Measurements from ENCODE around the gene ERG.
A peak's percentile ranks its signal among the peaks of the same experiment; 100 is the strongest.

The ERG gene

DNA sequence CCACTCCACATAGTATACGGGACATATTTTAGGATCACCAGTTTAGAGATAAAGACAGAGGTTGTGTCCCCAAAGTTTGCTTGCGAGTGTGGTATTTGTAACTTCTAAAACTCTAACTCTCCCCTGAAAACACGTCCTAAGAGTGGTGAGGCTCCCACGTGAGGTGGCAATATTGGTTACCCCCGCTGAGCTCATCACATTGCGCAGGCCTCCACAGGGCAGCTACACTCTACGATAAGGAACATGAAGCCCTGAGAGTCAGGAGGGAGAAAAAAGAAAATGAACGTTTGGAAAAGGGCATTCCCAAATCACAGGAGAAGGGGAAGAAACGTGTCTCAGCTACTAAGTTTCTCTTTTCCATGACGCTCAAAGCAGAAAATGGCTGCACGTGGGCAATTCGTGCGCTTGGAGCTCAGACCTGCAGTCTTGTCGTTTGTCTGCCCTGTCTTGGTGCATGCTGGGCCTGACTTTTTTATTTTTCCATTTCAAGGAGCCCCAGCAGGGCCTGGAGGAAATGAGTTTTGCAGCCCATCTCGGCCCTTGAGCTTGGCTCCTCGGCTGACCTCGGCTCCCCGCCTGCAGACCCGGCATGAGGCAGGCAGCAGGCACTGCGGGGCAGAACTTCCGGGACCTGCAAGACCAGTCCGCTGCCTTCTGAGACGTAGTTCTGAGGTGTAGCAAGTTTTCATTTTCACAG is 25.7 kb downstream of the ERG start:
- DNase-seq (ENCODE audit: low spot score), result no peak

DNA sequence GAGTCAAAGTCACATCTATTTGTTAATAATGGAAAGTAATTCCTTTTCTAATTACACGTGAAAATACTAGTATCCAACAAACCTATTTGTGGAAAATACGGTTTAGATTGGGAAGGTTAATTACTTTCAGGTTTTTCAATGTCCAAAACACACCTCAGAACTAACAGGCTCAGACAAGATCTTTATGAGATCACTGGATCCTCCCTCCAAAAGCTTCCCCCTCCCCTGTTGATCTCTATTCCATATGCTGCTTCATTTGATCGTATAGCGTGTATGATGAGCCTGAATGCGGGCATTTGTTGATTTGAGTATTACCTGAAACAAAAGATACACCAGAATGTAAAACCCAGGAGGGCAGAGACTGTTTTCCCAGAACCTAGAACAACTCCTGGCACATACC is 26.5 kb downstream of the ERG start:
- no peak for DNase-seq (ENCODE audit: low spot score)

DNA sequence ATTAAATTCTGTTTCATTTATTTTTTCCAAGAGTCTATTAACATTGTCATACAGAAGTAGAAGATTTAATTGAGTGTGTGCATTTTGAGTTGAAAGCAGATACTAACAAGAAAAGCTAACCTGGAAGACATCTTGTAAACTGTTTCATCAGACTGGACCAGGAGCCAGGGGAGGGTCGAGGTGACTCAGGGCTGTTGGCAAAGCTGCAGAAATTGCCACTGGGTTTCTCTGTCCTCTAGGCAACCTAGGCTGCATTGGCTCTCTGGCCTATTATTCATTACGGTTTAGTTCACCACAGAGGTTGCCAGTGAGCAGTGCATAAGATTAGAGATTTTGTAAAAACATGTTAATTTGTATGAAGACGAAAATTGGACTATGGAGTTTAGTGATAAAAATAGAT is 27.5 kb downstream of the ERG start:
- DNase-seq (ENCODE audit: low spot score), result peak; percentile 33

DNA sequence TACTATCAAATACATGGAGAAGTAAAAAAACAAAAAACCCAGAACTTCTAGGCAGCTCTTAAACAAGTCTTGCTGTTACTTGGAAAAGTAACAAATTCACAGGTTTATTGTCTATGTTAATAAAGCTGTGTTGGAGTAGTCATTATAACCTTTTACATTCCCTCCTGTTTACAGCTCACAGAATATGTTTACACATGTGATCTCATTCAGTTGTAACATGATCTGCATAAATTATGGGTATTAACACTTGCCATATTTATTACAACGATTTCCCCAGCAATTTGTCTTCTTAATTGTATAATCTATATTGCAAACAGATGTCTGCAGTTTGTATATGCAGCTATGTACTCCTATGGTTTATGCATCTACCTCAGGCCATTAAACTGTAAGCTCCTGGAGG is 28.6 kb downstream of the ERG start:
- DNase-seq (ENCODE audit: low spot score), result no peak

DNA sequence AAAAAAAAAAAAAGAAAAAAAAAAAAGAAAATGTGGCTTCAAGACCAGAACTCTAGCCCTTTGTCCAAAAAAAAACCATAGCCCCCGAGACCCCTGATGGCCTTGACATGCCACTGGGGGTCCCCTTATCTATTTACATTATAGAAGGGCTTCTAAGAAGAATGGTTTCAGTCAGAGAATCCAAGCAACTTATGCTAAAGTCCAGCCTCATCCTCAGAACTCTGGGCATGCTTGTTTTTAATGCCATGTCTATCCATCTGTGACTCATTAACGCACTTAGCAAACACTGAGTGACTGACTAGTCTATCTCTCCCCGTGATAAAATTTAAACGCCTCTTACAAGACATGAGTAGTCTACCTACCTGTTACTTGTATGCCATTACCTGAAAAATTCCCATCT is 29.3 kb downstream of the ERG start:
- DNase-seq (ENCODE audit: low spot score), result peak; percentile 13

DNA sequence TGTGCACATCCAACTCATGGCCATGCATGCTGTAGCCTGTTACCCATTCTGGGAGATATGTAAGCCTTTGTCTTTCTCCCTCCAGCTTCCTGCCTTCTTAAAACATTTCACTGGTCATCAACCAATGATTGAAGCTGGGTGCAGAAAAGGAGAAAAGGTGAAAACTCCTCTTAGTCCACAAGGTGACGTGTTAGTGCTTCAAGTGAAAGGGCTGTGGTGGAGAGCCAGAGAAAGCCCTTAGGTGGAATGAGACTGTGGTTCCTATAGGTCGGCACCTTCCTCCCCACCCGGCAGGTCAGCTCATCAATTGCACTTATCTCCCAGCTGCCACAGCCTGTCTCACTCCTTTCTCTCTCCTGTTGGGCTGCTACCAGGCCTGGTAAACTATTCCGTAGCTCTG is 30.4 kb downstream of the ERG start:
- no peak for DNase-seq (ENCODE audit: low spot score)

DNA sequence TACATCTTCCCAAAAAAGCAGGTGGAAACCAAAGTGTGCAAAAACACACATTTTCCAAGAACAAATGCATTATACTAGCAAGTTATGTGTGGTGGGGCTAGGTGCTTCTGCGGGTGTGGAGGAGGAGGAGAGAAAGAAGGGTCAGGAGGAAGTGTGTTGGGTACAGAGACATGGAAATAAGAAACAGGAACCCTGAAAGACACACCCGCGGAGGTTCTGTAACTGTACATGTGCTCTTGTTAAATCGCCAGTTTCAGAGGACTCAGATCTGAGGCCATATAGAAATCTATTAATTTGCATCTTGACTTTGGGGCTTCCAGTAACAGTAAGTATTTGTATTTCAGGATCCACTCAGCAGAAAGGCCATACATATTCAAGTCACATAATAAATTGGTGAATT is 30.9 kb downstream of the ERG start:
- no peak for DNase-seq (ENCODE audit: low spot score)

DNA sequence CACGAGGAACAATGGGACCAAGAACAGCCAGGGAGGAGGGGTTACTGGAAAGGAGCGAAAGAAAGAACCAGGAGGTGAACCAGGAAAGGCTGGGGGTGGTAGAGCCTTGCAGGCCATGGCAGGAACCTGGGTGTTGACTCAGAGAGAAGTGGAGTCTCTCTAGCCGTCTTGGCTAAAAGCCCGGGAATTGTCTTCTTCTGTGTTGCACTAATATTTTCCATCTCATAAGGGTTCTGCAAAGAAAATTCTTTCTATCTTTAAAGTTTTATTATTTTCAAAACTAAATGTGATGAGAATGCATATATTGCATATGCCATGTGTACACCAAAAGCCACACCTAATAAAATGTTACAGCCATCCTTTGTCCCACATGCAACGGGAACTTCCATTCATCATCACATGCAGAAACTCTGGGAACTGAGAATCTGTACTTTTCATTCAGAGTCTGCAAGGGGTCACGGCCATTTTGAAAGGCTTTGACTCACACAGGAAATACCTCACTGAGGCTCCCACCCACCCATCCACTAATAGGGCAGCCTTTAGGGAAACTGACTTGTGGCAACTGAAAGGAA is 38.0 kb downstream of the ERG start:
- DNase-seq (ENCODE audit: low spot score), result no peak

DNA sequence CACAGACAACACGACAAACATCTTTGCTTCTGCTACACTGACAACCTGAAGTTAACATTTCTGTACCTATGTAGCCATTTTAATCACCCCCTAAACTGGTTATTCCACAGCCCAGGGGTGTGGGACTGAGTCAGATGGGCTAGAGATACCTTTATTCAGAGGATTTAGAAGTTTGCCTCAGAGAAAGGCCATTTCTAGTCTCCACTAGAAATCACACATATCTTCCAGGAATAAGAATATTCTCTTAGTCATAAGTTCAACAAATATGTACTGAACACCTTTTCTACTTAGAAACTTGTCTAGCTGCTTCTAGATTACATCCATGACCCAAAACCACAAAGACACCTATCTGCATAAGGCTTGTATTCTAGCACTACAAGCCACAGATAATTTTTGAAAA is 38.8 kb downstream of the ERG start:
- no peak for DNase-seq (ENCODE audit: low spot score)

DNA sequence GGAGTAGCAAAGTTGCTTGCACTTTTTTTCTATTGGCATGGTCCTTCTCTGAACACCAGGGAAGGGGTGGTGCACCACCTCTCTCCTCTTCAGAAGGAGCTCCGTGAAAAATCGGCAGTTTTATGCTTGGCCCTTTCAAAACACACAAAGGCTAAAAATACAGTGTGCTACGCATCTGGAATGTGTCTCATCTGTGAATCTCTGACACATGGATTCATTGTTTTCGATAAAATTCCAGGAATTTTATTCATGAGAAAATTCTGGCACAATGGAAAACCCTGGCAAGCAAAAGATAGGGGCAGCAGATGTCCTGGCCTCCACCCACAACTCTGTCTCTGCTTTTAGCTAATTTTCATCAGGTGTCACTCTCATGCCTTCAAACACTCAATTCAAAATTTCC is 42.9 kb downstream of the ERG start:
- DNase-seq (ENCODE audit: low spot score), result no peak

DNA sequence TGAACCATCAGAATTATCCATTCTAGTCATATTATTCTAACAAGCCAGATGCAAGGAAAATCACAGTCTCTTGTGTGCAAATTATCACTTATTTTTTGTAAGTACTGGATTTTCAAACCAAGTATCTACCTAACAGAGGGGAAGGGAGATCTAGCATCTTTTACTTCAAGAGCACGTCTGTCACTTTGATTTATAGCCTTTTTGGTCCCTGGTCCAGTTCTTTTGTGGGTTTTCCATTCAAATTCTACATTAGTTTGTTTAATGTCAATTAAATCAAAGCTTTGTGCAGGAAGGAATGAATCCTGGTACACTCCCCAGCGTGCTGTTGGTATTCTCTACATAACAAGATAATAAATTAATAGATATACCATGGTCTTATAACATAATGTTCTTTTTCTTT is 43.6 kb downstream of the ERG start:
- no peak for DNase-seq (ENCODE audit: low spot score)

DNA sequence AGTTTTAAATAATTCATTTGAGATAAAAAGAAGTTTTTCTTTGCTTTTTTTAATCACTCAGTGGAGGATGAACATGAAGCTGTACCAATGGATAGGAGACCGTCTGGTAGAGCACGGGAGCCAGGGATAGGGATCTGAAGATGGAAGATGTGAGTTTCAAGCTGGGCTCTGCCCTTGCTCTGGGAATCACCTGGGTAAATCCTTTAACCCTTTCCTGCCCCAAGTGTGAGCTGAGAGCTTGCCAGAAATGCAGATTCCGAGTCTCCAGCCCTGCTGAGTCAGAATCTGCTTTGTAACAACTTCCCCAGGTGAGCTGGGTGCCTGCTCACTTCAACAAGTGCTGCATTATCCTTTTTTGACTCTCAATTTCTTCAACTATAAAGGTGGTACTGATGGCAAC is 44.1 kb downstream of the ERG start:
- no peak for DNase-seq (ENCODE audit: low spot score)

DNA sequence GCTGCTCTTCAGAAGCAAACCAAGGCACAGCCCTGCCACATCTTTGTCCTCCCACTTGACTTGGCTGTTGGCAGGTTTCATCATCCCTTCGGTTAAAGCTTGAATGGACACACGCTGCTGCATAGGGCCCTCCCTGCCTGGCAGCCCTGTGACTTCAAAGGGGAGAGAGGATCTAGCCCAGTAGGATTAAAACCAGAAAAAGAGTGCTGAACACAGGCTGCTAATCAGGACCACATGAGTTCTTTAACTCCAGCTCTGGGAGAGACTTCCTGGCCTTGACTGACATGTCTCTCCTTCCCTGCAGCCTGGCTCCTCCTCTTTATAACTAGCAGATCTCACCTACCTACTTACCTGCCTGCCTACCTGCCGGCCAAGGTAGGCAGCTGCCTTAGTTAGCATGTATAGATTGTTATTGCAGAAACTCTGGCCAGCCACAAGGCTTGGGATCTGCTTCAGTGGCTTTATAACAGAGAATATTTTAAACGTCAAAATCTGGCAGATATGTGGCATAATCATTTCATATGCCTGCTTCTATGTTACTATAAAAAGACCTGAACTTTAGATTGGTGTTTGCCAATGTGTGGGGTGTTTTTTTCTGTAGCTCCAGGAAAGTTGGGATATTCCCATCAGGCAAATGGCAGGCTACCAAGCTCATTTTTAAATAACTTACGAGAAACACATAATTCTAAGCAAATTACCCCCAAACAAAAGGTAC is 49.4 kb downstream of the ERG start:
- DNase-seq (ENCODE audit: low spot score), result no peak

DNA sequence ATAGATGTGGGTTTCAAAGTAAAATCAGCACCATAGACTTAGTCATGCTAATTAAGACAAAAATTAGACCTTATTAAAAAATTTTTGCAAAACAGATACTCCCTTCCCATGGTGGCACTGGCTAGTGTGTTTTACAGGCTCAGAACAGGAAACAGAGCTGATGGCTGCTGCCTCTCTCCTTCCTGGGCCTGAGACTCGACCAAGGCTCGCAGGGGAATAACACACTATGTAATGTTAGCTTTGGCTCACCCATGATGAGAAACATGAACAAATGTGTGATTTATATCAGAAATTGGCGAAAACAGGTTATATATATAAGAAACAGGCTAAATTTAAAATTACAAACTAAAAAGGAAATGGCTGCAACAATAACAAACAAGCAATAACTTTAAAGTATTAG is 50.7 kb downstream of the ERG start:
- no peak for DNase-seq (ENCODE audit: low spot score)

DNA sequence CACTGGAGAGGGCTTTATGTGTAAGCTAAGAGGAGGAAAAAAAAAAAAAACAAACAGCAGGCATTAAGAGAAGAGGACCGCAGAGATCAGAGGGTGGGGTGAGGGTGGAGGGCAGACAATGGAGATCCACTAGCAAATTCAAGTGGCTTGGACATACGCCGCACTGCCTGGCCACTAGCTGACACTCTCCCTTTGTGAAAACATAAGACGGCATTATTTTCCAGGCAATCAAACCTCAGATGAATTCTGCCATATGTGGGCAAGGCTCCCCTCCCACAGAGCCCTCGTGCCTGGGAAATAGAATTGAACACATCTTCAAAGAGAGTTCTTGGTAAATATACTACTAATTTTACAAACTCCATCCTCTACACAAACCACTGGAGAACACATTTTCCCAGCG is 53.6 kb downstream of the ERG start:
- no peak for DNase-seq (ENCODE audit: low spot score)

DNA sequence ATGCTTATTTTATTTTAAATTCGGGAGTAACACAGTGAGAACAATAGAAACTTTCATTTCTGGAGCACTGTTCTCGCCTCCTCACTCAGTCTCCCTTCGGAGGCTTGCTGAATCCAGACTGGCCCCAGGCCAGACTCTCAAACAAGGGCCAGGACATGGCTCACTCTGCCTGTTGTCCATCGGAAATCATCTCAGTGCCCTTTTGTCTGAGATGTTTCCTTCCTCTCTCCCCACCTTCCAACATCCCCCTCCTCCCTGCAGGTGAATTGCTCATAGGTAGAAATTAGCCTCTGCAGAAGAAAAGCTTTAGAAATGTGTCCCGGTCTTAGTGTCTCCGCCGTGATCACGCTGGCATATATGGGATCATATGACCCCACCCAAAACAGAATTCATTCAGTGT is 55.2 kb downstream of the ERG start:
- DNase-seq (ENCODE audit: low spot score), result no peak

DNA sequence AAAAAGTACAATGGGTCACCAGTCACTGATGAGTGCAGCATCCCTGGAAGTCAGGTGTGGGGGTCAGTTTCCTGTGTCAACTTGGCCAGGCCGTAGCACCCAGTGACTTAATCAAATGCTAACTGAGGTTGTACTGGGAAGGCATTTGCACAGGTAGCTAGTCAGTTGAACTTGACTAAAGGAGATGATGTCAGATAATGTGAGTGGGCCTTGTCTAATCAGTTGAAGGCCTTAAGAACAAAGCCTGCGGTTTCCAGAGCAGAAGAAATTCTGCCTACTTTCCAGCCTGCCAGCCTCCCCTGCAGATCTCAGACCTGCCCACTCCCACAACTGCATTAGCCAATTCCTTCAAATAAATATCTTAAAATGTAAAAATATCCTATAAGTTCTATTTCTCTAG is 57.1 kb downstream of the ERG start:
- DNase-seq (ENCODE audit: low spot score), result no peak

DNA sequence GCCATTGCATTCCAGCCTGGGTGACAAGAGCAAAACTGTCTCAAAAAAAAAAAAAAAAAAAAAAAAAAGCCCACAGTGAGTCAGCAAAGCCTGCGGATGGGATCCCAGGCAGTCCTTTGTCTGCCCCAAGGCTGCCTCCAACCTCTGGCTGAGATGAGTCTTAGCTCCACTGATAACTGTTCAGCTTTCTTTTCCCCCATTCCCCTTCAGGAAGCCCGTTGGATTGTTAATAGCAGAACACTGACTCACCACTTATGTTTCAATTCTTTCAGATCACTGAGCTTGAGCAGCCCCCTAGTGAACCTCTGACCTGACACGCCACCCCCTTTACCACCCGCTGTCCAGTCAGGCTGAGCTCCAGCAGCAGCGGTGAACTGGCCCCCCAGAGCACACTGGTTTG is 57.5 kb downstream of the ERG start:
- DNase-seq (ENCODE audit: low spot score), result no peak

DNA sequence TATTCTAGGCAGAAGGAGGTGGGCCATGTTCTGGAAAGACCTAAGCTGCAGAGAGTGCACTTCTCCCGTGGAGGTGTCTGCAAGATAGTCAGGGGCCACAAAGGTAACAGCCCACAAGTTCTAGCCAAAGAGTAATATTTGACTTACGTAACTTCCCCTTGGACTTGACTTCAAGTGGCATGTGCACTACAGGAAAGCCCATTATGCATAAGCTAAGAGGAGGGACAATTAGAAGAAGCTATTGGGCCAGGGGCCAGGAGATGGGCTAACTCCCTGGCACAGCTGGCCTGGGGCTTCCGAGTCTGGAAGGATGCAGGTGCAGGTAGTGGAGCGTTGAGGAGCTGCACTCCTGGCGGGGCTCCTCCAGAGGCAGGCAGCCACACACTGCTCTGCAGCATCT is 58.3 kb downstream of the ERG start:
- no peak for DNase-seq (ENCODE audit: low spot score)

DNA sequence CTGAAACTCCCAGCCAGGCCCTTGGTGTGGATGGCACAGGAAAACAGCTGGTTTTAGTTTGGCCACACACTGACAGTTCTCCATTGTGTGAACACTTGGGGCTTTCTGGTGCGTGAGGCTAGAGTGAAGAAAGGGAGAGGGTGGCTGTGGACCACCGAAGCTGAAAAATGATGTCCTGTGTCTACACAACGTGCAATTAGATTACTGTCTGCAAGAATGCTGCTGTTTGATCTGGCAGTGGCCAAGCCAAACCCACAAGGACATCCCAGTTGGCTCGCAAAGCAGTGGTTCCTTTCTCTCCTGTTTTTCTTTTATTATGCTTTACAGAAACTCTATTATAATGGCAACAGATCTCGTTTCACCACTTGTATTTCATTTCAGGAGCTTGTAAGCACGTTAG is 58.9 kb downstream of the ERG start:
- no peak for DNase-seq (ENCODE audit: low spot score)

DNA sequence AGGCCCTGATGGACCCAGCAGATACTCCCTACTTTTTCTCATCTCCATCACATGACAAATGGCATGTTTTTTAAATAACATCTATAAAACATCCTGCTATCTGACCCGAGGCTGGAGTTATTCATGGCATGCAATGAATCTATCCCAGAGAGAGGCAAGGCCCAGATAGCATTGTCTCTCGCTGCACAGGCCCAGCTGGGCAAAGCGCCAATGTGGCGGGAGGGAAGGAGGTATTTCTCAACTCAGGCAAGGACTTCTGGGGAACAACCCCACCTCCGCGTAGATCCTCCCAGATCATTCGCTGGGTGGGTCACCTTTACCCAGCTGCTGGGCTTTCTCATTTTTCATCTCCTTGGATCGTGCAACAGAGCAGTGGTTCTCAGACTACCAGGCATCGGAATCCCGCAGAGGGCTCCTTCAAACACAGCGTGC is 59.8 kb downstream of the ERG start:
- no peak for DNase-seq (ENCODE audit: low spot score)

DNA sequence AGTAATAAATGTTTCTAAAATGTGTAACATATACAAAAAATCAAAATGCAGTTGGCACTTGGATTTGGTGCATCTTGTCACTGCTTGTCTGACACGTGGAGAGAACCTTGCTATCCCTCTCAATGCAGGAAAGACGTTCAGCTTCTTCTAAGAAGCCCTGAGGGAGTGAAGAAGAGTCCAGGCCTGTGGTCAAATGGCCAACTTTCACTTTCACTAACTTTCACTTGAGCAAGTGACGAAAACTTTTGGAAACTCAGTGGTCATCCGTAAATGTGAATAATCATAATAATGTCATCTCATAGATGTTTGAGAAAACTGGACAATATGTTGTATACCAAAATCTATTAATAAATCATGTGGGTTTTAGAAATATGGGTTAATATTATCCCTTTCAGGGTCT is 61.9 kb downstream of the ERG start:
- DNase-seq (ENCODE audit: low spot score), result no peak

DNA sequence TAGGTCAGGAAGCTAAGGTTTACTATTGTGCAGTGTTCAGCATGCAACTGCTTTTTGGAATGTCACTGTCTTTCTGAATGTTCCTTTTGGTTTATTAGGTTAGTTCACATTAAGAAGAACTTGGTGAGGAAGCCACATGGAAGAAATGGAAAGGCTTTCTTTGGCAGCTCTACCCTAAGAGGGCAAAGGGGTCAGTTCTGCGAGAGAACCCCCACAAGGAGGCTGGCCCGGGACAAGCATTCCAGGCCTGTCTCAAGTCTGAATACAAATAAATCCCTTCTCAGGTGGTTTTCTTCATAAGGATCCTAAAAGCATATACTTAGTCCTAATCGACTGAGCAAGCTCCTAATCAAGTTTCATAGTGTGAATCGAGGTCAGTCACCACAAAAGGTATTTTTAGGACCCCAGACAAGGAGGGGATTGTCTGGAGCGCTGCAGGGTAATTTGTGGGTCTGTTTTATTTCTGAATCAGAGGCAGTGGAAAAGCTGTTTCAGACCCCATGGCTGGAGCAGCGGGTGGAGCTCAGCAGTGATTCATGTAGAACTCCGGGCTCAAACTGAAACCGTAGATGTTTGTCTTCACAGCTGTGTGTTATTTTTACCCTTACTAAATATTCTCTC is 63.3 kb downstream of the ERG start:
- DNase-seq (ENCODE audit: low spot score), result no peak
